EL (cell line): ENCODE data around the gene MUC5B.
"Not testable (repeated sequence)": the region's sequence is repeated elsewhere in the genome, so short reads cannot be mapped to it uniquely, and the experiment has no call there.

ENCODE experiments used
- DNase-seq: peaks from one replicate; pipeline ENCODE4 v3.0.0-alpha.2; 2016

Gene MUC5B

GRCh38 chr11:1235306-1235900 is 12.5 kb downstream of the MUC5B start:
- DNase-seq, result no peak

DNA sequence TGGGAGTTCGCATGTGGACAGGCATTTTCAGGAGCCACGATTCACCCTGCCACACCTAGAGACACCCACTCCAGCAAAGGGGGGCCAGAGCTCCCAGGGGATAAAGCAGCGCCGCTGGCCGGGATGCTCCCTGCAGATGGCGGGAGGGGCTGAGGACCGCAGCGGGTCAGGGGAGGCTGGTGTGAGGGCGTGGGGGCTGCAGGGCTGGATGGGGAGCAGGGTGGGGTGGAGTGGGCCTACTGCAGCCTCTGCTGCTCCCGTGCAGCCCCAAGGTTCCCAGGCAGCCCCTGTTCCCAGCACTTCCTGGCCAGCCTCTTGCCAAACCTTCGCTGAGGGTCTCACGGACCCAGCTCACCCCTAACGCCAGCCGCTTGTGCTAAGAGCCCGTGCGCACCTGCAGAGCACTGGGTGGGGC is 13.0 kb downstream of the MUC5B start:
- DNase-seq, result no peak

- DNase-seq, result no peak
Observed at GRCh38 chr11:1236316-1237127, 13.7 kb downstream of the MUC5B start.

DNA sequence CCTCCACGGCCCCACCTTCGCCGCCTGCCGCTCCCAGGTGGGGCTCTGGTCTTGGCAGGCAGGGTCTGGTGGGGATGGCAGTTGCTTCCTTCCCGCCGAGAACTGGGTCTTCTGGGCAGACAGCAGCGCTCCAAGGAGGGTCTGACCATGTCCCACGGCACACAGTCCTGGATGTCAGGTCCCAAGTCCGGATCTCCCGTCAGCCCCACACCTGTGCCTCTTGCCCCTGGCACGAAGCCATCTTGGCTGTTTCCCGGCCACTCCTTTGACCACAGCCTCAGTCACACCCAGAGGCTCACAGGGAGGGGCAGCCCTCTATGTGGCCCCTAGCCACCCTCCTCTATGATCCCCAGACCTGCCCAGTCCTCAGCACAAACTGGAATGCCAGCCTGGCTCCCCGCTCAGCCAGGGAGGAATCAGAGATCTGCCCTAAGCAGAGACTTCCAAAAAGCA is 14.3 kb downstream of the MUC5B start:
- DNase-seq, result no peak

DNA sequence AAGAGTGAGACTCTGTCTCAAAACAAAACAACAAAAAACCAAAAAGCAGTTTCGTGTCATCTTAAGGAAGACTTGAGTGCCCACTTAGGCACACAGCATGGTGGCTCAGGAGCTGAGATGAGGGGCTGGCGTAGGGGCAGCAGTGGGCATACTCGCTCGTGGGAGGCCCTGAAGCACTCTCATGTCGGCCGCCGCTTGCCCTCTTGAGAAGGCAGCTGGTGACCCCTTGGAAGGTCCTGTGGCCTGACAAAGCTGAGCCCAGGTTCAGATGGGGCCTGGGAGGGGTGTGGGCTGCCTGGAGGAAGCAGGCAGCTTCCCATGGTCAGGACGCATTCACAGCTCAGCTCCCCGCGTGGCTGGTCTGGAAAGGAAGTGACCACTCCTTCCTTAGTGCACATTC is 15.0 kb downstream of the MUC5B start:
- DNase-seq, result no peak

DNA sequence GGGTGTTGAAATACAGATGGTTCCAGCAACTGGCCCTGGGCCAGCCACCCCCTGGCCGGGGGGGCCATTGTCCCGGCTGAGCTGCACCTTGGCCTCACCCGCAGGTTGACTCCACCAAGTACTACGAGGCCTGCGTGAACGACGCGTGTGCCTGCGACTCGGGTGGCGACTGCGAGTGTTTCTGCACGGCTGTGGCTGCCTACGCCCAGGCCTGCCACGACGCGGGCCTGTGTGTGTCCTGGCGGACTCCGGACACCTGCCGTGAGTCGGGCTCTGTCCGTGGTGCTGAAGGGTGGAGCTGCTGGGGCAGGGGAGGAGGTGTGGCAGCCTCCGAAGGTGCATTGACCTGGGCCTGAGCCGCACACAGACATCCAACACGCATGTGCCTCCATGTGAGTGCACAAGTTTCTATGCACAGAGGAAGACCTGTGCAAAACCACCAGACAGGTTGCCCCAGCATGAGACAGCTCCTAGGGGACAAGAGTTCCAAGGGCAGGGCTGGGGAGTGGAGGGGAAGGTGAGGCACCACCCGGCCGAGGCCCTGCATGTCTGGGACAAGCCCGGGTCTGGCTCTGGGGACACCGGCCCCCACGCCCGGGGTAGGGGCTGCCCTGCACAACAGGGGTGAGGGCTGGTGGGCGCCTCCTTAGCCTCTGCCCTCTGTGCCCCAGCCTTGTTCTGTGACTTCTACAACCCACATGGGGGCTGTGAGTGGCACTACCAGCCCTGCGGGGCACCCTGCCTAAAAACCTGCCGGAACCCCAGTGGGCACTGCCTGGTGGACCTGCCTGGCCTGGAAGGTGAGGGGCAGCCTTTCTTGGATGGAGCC is 16.1 kb downstream of the MUC5B start:
- DNase-seq, result no peak

DNA sequence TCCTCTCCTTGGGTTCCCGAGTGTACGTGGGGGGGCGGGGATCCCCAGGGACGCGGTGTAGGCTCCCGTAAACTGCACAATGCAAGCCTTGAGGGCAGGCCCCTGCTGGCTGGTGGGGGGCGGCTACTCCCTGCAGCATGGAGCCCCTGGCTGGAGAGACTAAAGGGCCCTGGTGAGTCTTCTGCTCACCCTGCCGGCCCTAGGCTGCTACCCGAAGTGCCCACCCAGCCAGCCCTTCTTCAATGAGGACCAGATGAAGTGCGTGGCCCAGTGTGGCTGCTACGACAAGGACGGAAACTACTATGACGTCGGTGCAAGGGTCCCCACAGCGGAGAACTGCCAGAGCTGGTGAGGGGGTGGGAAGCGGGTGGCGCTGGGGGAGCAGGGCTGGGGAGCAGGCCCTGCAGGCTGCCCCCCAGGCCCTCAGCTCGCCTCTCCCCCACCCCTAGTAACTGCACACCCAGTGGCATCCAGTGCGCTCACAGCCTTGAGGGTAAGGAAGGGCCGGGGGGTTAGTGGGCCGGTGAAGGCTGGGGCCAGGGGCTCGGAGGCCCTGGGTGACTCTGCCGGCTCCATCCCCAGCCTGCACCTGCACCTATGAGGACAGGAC is 16.8 kb downstream of the MUC5B start:
- DNase-seq, result no peak

DNA sequence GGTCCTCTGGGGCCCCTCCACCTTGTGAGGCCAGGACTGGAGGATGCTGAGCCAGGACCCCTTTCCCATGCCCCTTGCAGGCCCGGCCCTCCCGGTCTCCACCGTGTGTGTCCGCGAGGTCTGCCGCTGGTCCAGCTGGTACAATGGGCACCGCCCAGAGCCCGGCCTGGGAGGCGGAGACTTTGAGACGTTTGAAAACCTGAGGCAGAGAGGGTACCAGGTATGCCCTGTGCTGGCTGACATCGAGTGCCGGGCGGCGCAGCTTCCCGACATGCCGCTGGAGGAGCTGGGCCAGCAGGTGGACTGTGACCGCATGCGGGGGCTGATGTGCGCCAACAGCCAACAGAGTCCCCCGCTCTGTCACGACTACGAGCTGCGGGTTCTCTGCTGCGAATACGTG is 17.9 kb downstream of the MUC5B start:
- DNase-seq, result no peak

- DNase-seq, result no peak
Observed at GRCh38 chr11:1241706-1242105, 18.8 kb downstream of the MUC5B start.

DNA sequence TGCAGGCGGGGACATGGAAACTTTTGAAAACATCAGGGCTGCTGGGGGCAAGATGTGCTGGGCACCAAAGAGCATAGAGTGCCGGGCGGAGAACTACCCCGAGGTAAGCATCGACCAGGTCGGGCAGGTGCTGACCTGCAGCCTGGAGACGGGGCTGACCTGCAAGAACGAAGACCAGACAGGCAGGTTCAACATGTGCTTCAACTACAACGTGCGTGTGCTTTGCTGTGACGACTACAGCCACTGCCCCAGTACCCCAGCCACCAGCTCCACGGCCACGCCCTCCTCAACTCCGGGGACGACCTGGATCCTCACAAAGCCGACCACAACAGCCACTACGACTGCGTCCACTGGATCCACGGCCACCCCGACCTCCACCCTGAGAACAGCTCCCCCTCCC is 19.4 kb downstream of the MUC5B start:
- DNase-seq, result no peak

DNA sequence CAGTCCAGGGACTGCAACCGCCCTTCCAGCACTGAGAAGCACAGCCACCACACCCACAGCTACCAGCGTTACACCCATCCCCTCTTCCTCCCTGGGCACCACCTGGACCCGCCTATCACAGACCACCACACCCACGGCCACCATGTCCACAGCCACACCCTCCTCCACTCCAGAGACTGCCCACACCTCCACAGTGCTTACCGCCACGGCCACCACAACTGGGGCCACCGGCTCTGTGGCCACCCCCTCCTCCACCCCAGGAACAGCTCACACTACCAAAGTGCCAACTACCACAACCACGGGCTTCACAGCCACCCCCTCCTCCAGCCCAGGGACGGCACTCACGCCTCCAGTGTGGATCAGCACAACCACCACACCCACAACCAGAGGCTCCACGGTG is 19.9 kb downstream of the MUC5B start:
- DNase-seq, result not testable (repeated sequence)

GRCh38 chr11:1243521-1243920 is 20.7 kb downstream of the MUC5B start:
- not testable (repeated sequence) for DNase-seq

- not testable (repeated sequence) for DNase-seq
Observed at GRCh38 chr11:1244557-1244956, 21.7 kb downstream of the MUC5B start.

DNA sequence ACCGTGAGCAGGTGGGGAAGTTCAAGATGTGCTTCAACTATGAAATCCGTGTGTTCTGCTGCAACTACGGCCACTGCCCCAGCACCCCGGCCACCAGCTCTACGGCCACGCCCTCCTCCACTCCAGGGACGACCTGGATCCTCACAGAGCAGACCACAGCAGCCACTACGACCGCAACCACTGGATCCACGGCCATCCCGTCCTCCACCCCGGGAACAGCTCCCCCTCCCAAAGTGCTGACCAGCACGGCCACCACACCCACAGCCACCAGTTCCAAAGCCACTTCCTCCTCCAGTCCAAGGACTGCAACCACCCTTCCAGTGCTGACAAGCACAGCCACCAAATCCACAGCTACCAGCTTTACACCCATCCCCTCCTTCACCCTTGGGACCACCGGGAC is 22.9 kb downstream of the MUC5B start:
- not testable (repeated sequence) for DNase-seq

GRCh38 chr11:1246301-1246700 is 23.4 kb downstream of the MUC5B start:
- DNase-seq, result not testable (repeated sequence)

- DNase-seq, result not testable (repeated sequence)
Observed at GRCh38 chr11:1247026-1247425, 24.2 kb downstream of the MUC5B start.

- DNase-seq, result not testable (repeated sequence)
Observed at GRCh38 chr11:1248951-1249350, 26.1 kb downstream of the MUC5B start.

DNA sequence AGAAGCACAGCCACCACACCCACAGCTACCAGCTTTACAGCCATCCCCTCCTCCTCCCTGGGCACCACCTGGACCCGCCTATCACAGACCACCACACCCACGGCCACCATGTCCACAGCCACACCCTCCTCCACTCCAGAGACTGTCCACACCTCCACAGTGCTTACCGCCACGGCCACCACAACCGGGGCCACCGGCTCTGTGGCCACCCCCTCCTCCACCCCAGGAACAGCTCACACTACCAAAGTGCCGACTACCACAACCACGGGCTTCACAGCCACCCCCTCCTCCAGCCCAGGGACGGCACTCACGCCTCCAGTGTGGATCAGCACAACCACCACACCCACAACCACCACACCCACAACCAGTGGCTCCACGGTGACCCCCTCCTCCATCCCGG is 27.5 kb downstream of the MUC5B start:
- DNase-seq, result not testable (repeated sequence)

DNA sequence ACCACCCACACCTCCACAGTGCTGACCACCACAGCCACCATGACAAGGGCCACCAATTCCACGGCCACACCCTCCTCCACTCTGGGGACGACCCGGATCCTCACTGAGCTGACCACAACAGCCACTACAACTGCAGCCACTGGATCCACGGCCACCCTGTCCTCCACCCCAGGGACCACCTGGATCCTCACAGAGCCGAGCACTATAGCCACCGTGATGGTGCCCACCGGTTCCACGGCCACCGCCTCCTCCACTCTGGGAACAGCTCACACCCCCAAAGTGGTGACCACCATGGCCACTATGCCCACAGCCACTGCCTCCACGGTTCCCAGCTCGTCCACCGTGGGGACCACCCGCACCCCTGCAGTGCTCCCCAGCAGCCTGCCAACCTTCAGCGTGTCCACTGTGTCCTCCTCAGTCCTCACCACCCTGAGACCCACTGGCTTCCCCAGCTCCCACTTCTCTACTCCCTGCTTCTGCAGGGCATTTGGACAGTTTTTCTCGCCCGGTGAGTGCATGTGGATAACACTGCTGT is 28.4 kb downstream of the MUC5B start:
- DNase-seq, result no peak

DNA sequence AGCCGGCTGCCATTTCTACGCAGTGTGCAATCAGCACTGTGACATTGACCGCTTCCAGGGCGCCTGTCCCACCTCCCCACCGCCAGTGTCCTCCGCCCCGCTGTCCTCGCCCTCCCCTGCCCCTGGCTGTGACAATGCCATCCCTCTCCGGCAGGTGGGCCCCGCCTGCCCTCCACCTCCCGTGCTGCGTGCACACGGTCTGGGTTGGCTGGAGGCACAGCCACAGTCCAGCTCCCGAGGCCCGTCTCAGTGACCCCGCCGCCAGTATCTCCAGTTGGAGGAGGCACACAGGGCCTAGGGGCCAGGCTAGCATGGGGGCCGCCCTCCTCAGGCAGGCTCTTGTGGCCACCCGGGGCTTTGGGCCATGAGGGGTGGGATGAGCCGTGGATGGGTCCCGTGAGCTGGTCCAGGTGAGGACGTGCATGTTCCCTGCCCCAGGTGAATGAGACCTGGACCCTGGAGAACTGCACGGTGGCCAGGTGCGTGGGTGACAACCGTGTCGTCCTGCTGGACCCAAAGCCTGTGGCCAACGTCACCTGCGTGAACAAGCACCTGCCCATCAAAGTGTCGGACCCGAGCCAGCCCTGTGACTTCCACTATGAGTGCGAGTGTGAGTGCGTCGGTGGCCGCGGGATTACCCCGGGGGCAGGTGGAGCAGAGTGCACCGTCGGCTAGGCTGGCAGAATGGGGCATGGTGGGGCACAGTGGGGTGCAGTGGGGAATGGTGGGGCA is 29.7 kb downstream of the MUC5B start:
- no peak for DNase-seq

DNA sequence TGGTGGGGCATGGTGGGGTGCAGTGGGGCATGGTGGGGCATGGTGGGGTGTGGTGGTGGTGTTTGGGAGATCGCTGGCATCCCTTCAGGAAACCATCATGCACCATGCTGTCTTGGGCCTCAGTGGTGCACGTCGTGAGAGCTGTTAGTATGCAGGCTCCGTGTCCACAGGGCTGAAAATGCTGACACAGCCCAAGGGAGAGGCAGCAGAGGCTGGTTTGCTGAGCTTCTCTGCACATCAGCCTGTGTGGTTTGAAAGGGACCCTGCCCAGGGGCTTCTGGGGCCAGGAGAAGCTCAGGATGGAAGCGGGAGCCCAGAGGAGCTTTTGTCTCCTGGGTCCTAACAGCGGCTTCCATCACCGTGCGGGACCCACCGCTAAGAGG is 30.2 kb downstream of the MUC5B start:
- DNase-seq, result no peak

DNA sequence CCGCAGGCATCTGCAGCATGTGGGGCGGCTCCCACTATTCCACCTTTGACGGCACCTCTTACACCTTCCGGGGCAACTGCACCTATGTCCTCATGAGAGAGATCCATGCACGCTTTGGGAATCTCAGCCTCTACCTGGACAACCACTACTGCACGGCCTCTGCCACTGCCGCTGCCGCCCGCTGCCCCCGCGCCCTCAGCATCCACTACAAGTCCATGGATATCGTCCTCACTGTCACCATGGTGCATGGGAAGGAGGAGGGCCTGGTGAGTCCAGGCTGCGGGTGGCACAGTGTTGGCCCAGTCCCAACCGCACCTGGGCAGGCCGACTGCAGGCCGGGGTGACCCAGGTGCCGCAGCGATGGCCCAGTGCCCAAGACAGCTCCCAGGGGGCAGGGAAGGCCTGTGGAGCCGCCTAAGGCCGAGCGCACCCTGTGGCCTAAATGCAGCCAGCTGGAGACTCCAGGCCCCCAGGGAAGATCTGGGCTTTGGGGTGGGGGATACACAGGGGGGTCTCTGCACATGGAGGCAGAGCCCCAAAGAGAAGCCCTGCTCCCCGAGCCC is 31.3 kb downstream of the MUC5B start:
- no peak for DNase-seq
